Kidney epithelial cell (primary cell): ENCODE data around the gene CDH6. TPM values are rescaled to one million over a fixed set of nuclear protein-coding genes. Genes with fewer than 3 reads are reported as not detected.

Source experiments
- DNase-seq: peaks from one replicate; pipeline ENCODE4 v3.0.0-alpha.2; 2010; ENCODE audit warnings: low read depth
- H3K27me3 ChIP-seq: 2 replicates; pipeline ENCODE4 v1.6.0; 2011; ENCODE audit warnings: low read length; ENCODE audit not compliant: control insufficient read depth, insufficient read depth
- H3K36me3 ChIP-seq: 2 replicates; pipeline ENCODE4 v1.5.1; 2011; ENCODE audit warnings: low read length; ENCODE audit not compliant: control insufficient read depth, insufficient read depth
- H3K4me3 ChIP-seq: 2 replicates; pipeline ENCODE4 v1.5.1; 2011; ENCODE audit warnings: low read depth, mild to moderate bottlenecking, control low read depth, low read length
- CTCF ChIP-seq: IDR thresholded peaks from 2 replicates; pipeline ENCODE4 v1.5.1; 2011; ENCODE audit warnings: mild to moderate bottlenecking, moderate library complexity, low read length, control low read depth, inconsistent platforms; ENCODE audit not compliant: insufficient read depth, poor library complexity, severe bottlenecking
- total RNA-seq: library from RNA; depleted of rRNA; stranded (reverse); fragments of >200 nt; gene quantifications from 2 replicates; pipeline ENCODE4 v1.2.3, GENCODE V29; 2015

The CDH6 gene
- total RNA-seq, 1 donor from 2014 or later, result 66.2 TPM

DNA sequence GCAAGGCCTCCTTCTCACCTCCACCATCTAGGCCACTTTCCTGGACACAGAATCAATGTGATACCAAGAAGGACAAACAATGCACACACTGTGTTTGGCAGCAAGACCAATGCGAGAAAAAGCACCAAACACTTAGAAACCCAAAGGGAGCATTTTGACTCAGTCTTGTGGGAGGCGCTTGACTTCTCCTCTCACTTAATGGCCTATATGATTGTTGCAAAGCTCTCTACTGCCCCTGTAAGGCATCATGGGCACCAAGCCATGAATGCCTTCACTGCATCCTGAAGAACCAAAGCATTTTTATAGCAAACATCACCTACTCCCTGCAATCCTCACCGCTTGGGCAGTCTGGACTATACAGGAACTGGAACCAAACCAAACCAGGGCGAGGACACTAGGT is 57.5 kb downstream of the CDH6 start:
- H3K4me3 ChIP-seq, result no peak overlapping the region
- H3K27me3 ChIP-seq, result no peaks in the 10 kb centered on the region
- DNase-seq, result no peak
- peaks cover 4% of the 10 kb centered on the region for H3K36me3 ChIP-seq
- TF ChIP-seq CTCF, result no peak

- peaks cover 4% of the 10 kb centered on the region for H3K36me3 ChIP-seq
- no peak for TF ChIP-seq CTCF
- no peak for DNase-seq
- no peaks in the 10 kb centered on the region for H3K27me3 ChIP-seq
- H3K4me3 ChIP-seq, result no peak overlapping the region
These were observed 61.6 kb downstream of the CDH6 start for GRCh38 chr5:31255041-31255440.

DNA sequence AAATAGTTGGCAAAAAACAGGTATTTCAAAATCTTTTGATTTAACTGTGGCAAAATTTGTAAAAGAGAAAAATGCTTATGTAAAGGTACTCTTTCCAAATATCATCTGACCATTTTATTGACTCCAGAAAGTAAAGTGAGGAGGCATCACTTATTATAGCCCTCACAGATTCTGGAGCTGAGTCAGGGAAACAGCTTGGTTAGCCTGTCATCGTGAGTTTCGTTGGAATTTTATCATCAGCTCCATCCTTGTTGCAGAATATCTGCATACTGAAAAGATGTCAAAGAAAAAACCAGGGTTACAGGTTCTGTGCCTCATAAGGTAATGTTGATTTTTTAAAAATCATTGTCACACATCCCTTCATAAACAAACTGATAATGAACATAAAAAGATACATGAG is 74.8 kb downstream of the CDH6 start:
- H3K36me3 ChIP-seq, result no peaks in the 10 kb centered on the region
- H3K4me3 ChIP-seq, result no peak overlapping the region
- H3K27me3 ChIP-seq, result no peaks in the 10 kb centered on the region
- TF ChIP-seq CTCF, result no peak
- no peak for DNase-seq

- H3K27me3 ChIP-seq, result no peaks in the 10 kb centered on the region
- no peaks in the 10 kb centered on the region for H3K36me3 ChIP-seq
- no peak overlapping the region for H3K4me3 ChIP-seq
- no peak for TF ChIP-seq CTCF
- no peak for DNase-seq
These were observed 75.2 kb downstream of the CDH6 start for GRCh38 chr5:31268686-31269085.

GRCh38 chr5:31269259-31269658 is 75.8 kb downstream of the CDH6 start:
- no peak for DNase-seq
- no peaks in the 10 kb centered on the region for H3K27me3 ChIP-seq
- no peak overlapping the region for H3K4me3 ChIP-seq
- no peak for TF ChIP-seq CTCF
- H3K36me3 ChIP-seq, result no peaks in the 10 kb centered on the region

GRCh38 chr5:31270396-31270795 is 76.9 kb downstream of the CDH6 start:
- DNase-seq, result no peak
- H3K27me3 ChIP-seq, result no peaks in the 10 kb centered on the region

More at GRCh38 chr5:31270396-31270795, 76.9 kb downstream of the CDH6 start:
- TF ChIP-seq CTCF, result peak; percentile 42
- H3K4me3 ChIP-seq, result no peak overlapping the region
- no peaks in the 10 kb centered on the region for H3K36me3 ChIP-seq
